Astrocyte (in vitro differentiated cells and primary cell): ENCODE measurements around the gene PAQR4. TPM values are rescaled to one million over a fixed set of nuclear protein-coding genes. Genes with fewer than 3 reads are reported as not detected.

ENCODE experiments used
- DNase-seq: peaks from one replicate; pipeline ENCODE4 v3.0.0-alpha.2; 2010; ENCODE audit warnings: low read depth
- FAIRE-seq: peaks from 2 replicates; lab custom pipeline; 2011; peaks lifted over from hg19 to GRCh38; lab: Jason Lieb, UNC
- H2AFZ ChIP-seq: 2 replicates; pipeline ENCODE4 v1.6.0; 2012; ENCODE audit warnings: low read depth, low read length, inconsistent platforms
- H3K27ac ChIP-seq: 2 replicates; pipeline ENCODE4 v1.5.1; 2011; ENCODE audit warnings: low read depth, low read length, inconsistent platforms
- H3K27me3 ChIP-seq: 2 replicates; pipeline ENCODE4 v1.6.0; 2011; ENCODE audit warnings: low read length, inconsistent platforms; ENCODE audit not compliant: insufficient read depth
- H3K36me3 ChIP-seq: 2 replicates; pipeline ENCODE4 v1.5.1; 2011; ENCODE audit warnings: low read length, inconsistent platforms; ENCODE audit not compliant: insufficient read depth
- H3K4me1 ChIP-seq: 2 replicates; pipeline ENCODE4 v1.5.1; 2011; ENCODE audit warnings: low read length, inconsistent platforms; ENCODE audit not compliant: insufficient read depth
- H3K4me2 ChIP-seq: 2 replicates; pipeline ENCODE4 v1.6.0; 2012; ENCODE audit warnings: low read length, inconsistent platforms
- H3K4me3 ChIP-seq: 2 replicates; pipeline ENCODE4 v1.5.1; 2011; ENCODE audit warnings: low read depth, mild to moderate bottlenecking, low read length, inconsistent platforms; ENCODE audit not compliant: insufficient read depth
- H3K79me2 ChIP-seq: 2 replicates; pipeline ENCODE4 v1.6.0; 2012; ENCODE audit warnings: mild to moderate bottlenecking, low read length, inconsistent platforms; ENCODE audit not compliant: insufficient read depth
- H3K9ac ChIP-seq: 2 replicates; pipeline ENCODE4 v1.6.0; 2012; ENCODE audit warnings: mild to moderate bottlenecking, low read length, inconsistent platforms
- H3K9me3 ChIP-seq: 2 replicates; pipeline ENCODE4 v1.5.1; 2012; ENCODE audit warnings: low read depth, mild to moderate bottlenecking, low read length, inconsistent platforms; ENCODE audit not compliant: insufficient read depth
- H4K20me1 ChIP-seq: 2 replicates; pipeline ENCODE4 v1.6.0; 2012; ENCODE audit warnings: low read length, inconsistent platforms; ENCODE audit not compliant: insufficient read depth
- H3K27ac Mint-ChIP-seq: one replicate; pipeline ENCODE4 v1.8.0; 2021; ENCODE audit warnings: mild to moderate bottlenecking, mixed read lengths; ENCODE audit not compliant: unreplicated experiment
- H3K27me3 Mint-ChIP-seq: one replicate; pipeline ENCODE4 v1.8.0; 2021; ENCODE audit warnings: low read depth, mixed read lengths; ENCODE audit not compliant: unreplicated experiment
- H3K36me3 Mint-ChIP-seq: one replicate; pipeline ENCODE4 v1.8.0; 2021; ENCODE audit warnings: low read depth, mixed read lengths; ENCODE audit not compliant: unreplicated experiment
- H3K4me1 Mint-ChIP-seq: one replicate; pipeline ENCODE4 v1.8.0; 2021; ENCODE audit warnings: low read depth, mixed read lengths; ENCODE audit not compliant: unreplicated experiment
- H3K4me3 Mint-ChIP-seq: one replicate; pipeline ENCODE4 v1.8.0; 2021; ENCODE audit warnings: mild to moderate bottlenecking, moderate library complexity, mixed read lengths; ENCODE audit not compliant: unreplicated experiment
- H3K9me3 Mint-ChIP-seq: one replicate; pipeline ENCODE4 v1.8.0; 2021; ENCODE audit warnings: mild to moderate bottlenecking, mixed read lengths; ENCODE audit not compliant: unreplicated experiment
- CTCF ChIP-seq: IDR thresholded peaks from 2 replicates; pipeline ENCODE4 v1.5.1; 2011; ENCODE audit warnings: low read depth, mild to moderate bottlenecking, inconsistent platforms, low read length, moderate library complexity; ENCODE audit not compliant: insufficient read depth
- EZH2 ChIP-seq: IDR thresholded peaks from 2 replicates; pipeline ENCODE4 v1.6.1; 2012; ENCODE audit warnings: mild to moderate bottlenecking, low read length, inconsistent platforms; ENCODE audit not compliant: insufficient read depth
- total RNA-seq: library from RNA; stranded (reverse); gene quantifications from 2 replicates; pipeline ENCODE4 v1.2.1, GENCODE V29; 2021

The PAQR4 gene
- total RNA-seq, 1 donor from 2014 or later, result 4.8 TPM

GRCh38 chr16:2946649-2947048 lies 22.5 kb upstream of the PAQR4 start:
- DNase-seq, result no peak
- H3K4me1 ChIP-seq, result no peaks in the 10 kb centered on the region
- Mint-ChIP-seq H3K36me3 (peaks cover 30% of the 10 kb centered on the region), H3K4me3 (no peak overlapping the region), H3K27me3 (no peaks in the 10 kb centered on the region), H3K27ac (no peak overlapping the region), H3K9me3 (no peaks in the 10 kb centered on the region), H3K4me1 (no peaks in the 10 kb centered on the region)
- H2AFZ ChIP-seq, result no peak overlapping the region
- no peak overlapping the region for H3K4me3 ChIP-seq
- H3K27ac ChIP-seq, result no peak overlapping the region
- H3K9ac ChIP-seq, result no peak overlapping the region
- TF ChIP-seq EZH2 (no peak), CTCF (no peak)
- H3K4me2 ChIP-seq, result no peak overlapping the region
- H3K27me3 ChIP-seq, result no peaks in the 10 kb centered on the region
- no peaks in the 10 kb centered on the region for H3K9me3 ChIP-seq
- H3K79me2 ChIP-seq, result no peaks in the 10 kb centered on the region
- FAIRE-seq, result no peak
- no peaks in the 10 kb centered on the region for H4K20me1 ChIP-seq
- peaks cover 2% of the 10 kb centered on the region for H3K36me3 ChIP-seq

GRCh38 chr16:2948807-2949704 lies 20.1 kb upstream of the PAQR4 start:
- no peaks in the 10 kb centered on the region for H3K27me3 ChIP-seq
- H3K4me2 ChIP-seq, result no peak overlapping the region
- no peak for TF ChIP-seq EZH2
- no peak for TF ChIP-seq CTCF
- H3K27ac ChIP-seq, result no peak overlapping the region
- DNase-seq (no peak), FAIRE-seq (no peak)
- H4K20me1 ChIP-seq, result no peaks in the 10 kb centered on the region
- Mint-ChIP-seq H3K27me3 (peaks cover 3% of the 10 kb centered on the region), H3K27ac (no peak overlapping the region), H3K36me3 (peaks cover 20% of the 10 kb centered on the region), H3K4me1 (no peaks in the 10 kb centered on the region), H3K9me3 (no peaks in the 10 kb centered on the region), H3K4me3 (no peak overlapping the region)
- no peaks in the 10 kb centered on the region for H3K36me3 ChIP-seq
- H3K9me3 ChIP-seq, result no peaks in the 10 kb centered on the region
- H3K9ac ChIP-seq, result no peak overlapping the region
- no peak overlapping the region for H2AFZ ChIP-seq
- H3K4me3 ChIP-seq, result no peak overlapping the region
- H3K79me2 ChIP-seq, result no peaks in the 10 kb centered on the region
- H3K4me1 ChIP-seq, result no peaks in the 10 kb centered on the region
